Neural cell (in vitro differentiated cells): ENCODE results near the gene ANKS1B.

Experiments
- EP300 ChIP-seq: fragments of 450-650 bp; conservative IDR thresholded peaks from 2 replicates; pipeline ENCODE4 v1.6.1; 2014; ENCODE audit warnings: antibody characterized with exemption, mild to moderate bottlenecking, moderate library complexity; ENCODE audit not compliant: poor library complexity, severe bottlenecking
- EZH2 ChIP-seq: fragments of 200-600, 300-800 bp; shearing (Covaris generic), sonication (generic); IDR thresholded peaks from 2 replicates; pipeline ENCODE4 v1.6.1; 2014; ENCODE audit warnings: antibody characterized with exemption, low read length, borderline replicate concordance, mild to moderate bottlenecking; ENCODE audit not compliant: insufficient read depth, poor library complexity, severe bottlenecking
- RAD21 ChIP-seq: fragments of 450-650 bp; conservative IDR thresholded peaks from 2 replicates; pipeline ENCODE4 v1.6.1; 2014; ENCODE audit warnings: antibody characterized with exemption, mild to moderate bottlenecking, moderate library complexity
- SMC3 ChIP-seq: fragments of 450-650 bp; conservative IDR thresholded peaks from 2 replicates; pipeline ENCODE4 v1.6.1; 2014; ENCODE audit warnings: antibody characterized with exemption, mild to moderate bottlenecking, moderate library complexity; ENCODE audit not compliant: poor library complexity
- TAF1 ChIP-seq: IDR thresholded peaks from 2 replicates; pipeline ENCODE4 v1.6.1; 2012; ENCODE audit warnings: low read depth
- TF ChIP-seq, protein P1 (sequence below): fragments of 450-650 bp; IDR thresholded peaks from 2 replicates; pipeline ENCODE4 v1.5.1; 2014; ENCODE audit warnings: antibody characterized with exemption, mild to moderate bottlenecking, moderate library complexity; ENCODE audit not compliant: poor library complexity, severe bottlenecking
- TF ChIP-seq, protein P2 (sequence below): IDR thresholded peaks from 2 replicates; pipeline ENCODE4 v1.6.1; 2012; ENCODE audit warnings: borderline replicate concordance

DNA sequence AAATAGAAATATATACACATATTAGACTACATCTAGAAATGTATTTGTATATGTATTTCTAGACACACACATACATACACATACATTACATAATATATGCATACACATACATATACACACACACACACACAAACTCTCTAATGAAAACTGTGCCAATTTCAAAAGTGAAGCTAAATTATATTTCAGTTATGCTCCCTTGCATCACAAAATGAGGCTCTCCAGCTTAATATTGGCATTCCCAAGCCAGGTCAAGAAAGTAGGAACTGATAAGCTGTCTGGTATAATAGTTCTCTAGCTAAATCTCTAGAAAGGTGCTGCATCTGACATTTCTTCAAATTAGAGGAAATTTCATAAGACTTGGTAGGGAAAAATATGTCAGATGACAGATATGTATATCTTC, 280.3 kb downstream of the ANKS1B start:
- TF ChIP-seq SMC3: no peak
- TF ChIP-seq EP300: no peak
- TF ChIP-seq, protein P1, sequence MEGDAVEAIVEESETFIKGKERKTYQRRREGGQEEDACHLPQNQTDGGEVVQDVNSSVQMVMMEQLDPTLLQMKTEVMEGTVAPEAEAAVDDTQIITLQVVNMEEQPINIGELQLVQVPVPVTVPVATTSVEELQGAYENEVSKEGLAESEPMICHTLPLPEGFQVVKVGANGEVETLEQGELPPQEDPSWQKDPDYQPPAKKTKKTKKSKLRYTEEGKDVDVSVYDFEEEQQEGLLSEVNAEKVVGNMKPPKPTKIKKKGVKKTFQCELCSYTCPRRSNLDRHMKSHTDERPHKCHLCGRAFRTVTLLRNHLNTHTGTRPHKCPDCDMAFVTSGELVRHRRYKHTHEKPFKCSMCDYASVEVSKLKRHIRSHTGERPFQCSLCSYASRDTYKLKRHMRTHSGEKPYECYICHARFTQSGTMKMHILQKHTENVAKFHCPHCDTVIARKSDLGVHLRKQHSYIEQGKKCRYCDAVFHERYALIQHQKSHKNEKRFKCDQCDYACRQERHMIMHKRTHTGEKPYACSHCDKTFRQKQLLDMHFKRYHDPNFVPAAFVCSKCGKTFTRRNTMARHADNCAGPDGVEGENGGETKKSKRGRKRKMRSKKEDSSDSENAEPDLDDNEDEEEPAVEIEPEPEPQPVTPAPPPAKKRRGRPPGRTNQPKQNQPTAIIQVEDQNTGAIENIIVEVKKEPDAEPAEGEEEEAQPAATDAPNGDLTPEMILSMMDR: no peak
- TF ChIP-seq EZH2: no peak
- no peak for TF ChIP-seq TAF1
- TF ChIP-seq RAD21: no peak
- TF ChIP-seq, protein P2, sequence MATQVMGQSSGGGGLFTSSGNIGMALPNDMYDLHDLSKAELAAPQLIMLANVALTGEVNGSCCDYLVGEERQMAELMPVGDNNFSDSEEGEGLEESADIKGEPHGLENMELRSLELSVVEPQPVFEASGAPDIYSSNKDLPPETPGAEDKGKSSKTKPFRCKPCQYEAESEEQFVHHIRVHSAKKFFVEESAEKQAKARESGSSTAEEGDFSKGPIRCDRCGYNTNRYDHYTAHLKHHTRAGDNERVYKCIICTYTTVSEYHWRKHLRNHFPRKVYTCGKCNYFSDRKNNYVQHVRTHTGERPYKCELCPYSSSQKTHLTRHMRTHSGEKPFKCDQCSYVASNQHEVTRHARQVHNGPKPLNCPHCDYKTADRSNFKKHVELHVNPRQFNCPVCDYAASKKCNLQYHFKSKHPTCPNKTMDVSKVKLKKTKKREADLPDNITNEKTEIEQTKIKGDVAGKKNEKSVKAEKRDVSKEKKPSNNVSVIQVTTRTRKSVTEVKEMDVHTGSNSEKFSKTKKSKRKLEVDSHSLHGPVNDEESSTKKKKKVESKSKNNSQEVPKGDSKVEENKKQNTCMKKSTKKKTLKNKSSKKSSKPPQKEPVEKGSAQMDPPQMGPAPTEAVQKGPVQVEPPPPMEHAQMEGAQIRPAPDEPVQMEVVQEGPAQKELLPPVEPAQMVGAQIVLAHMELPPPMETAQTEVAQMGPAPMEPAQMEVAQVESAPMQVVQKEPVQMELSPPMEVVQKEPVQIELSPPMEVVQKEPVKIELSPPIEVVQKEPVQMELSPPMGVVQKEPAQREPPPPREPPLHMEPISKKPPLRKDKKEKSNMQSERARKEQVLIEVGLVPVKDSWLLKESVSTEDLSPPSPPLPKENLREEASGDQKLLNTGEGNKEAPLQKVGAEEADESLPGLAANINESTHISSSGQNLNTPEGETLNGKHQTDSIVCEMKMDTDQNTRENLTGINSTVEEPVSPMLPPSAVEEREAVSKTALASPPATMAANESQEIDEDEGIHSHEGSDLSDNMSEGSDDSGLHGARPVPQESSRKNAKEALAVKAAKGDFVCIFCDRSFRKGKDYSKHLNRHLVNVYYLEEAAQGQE: no peak
